C1 segment of cervical spinal cord (tissue), 14 donors: ENCODE data around the gene DCP1B.

Experiments used
- DNase-seq, 14 donors: peaks; one replicate each; lab custom pipeline; 2025; lab: John Stamatoyannopoulos, UW

DCP1B gene

DNA sequence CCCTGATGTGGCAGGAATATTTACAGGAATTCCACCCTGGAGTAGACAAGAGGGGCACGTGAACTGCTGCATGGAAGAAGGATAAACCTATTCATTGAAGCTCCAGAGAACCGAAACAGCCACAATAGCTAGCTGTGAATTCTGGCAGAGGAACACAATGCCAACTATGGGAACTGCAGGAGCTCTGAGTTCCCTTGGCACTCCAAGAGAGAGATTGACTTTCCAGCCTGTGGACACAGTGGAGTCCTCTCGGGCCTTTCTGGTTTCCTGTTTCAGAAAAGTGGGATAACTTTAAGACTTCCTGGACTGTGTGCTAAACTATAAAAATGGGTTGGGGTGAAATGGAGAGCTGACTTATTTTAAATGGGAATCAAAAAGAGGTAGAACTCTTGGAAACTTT lies 97.7 kb downstream of the DCP1B start:
- DNase-seq, result no peak

GRCh38 chr12:1904875-1905274 lies 99.4 kb downstream of the DCP1B start:
- no peak for DNase-seq

DNA sequence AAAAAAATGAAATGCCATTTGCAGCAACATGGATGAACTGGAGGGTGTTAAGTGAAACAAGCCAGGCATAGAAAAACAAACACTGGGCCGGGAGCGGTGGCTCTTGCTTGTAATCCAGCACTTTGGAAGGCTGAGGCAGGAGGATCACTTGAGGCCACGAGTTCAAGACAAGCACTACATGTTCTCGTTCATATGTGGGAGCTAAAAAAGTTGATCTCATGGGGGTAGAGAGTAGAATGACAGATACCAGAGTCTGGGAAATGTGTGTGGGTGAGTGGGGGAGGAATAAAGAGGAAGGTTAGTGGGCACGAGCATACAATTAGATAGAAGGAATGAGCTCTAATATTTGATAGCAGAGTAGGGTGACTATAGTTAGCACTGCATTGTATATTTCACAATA lies 107.3 kb downstream of the DCP1B start:
- no peak for DNase-seq
